GM19324 (cell line): Measurements from ENCODE around the gene SNTB2.
A peak's percentile ranks its signal among the peaks of the same experiment; 100 is the strongest.
"Not testable (repeated sequence)": the region's sequence is repeated elsewhere in the genome, so short reads cannot be mapped to it uniquely, and the experiment has no call there.

Experiments
- ATAC-seq: cut with Tn5 transposase; IDR thresholded peaks from one replicate; pipeline ENCODE4 v1.9.1; 2021; ENCODE audit warnings: mild to moderate bottlenecking, moderate library complexity; ENCODE audit not compliant: unreplicated experiment, low FRiP score

SNTB2 gene

DNA sequence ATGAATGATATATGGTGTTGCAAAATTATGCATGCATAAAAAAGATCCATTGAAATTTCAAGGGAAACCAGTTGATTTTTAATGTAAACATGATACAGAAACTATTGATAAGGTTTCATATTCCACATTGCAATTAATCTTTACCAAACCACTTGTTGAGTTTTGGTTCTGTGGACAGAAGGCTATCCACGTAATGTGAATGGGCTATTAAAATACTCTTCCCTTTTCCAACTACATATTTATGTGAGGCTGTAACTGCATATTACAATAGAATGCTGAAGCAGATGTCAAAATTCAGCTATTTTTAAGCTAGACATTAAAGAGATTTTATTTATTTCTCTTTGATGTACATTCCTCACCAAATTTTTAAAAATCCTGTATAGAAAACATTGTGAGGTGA, 90.4 kb downstream of the SNTB2 start:
- ATAC-seq = no peak

GRCh38 chr16:69283851-69284250, 96.9 kb downstream of the SNTB2 start:
- ATAC-seq = no peak

GRCh38 chr16:69285240-69285639, 98.3 kb downstream of the SNTB2 start:
- no peak for ATAC-seq

- no peak for ATAC-seq
These were observed 100.2 kb downstream of the SNTB2 start for GRCh38 chr16:69286941-69287713.

DNA sequence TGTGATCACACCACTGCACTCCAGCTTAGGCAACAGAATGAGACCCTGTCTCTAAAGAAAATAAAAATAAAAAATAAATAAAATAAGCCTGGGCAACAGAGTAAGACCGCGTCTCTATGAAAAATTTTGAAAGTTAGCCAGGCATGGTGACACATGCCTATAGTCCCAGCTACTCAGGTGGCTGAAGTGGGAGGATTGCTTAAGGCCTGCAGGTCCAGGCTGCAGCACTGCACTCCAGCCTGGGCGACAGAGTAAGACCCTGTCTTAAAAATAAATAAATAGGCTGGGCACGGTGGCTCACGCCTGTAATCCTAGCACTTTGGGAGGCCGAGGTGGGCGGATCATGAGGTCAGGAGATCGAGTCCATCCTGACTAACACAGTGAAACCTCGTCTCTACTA, 104.7 kb downstream of the SNTB2 start:
- ATAC-seq = not testable (repeated sequence)

DNA sequence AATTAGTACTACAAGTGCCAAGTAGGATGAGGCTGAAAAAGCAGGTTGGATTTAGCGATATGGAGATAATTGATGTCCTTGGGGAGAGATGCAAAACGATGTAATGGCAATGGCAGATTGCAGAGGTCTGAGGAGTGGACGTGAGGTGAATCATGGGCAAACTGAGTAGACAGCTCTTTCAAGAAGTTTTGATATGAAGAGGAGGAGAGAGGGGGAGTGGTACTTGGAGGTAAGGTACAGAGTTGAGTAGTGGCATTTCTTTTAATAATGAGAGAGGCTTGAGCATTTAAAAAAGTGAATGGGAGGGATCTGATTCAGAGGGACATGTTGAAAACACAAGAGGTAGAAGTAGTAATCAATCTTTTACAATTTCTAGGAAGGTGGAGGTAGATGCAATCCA, 106.4 kb downstream of the SNTB2 start:
- no peak for ATAC-seq

DNA sequence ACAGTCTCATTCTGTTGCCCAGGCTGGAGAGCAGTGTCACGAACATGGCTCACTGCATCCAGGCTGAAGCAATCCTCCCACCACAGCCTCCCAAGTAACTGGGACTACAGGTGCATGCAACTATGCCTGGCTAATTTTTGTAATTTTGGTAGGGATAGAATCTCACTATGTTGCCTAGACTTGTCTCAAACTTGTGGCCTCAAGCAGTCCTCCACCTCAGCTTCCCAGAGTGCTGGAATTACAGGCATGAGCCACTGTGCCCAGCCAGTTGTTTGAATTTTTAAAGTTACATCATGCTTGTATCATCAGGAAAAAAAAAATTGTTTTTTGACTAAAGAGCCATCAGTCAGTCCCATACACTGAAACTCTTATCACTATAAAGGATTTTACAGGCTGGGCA, 107.1 kb downstream of the SNTB2 start:
- ATAC-seq = no peak

DNA sequence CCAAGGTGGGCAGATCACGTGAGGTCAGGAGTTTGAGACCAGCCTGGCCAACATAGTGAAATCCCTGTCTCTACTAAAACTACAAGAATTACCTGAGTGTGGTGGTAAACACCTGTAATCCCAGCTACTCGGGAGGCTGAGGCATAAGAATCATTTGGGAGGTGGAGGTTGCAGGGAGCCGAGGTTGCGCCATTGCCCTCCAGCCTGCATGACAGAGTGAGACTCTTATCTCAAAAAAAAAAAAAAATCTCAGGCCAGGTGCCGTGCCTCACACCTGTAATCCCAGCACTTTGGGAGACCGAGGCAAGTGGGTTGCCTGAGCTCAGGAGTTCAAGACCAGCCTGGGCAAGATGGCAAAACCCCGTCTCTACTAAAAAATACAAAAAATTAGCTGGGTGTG, 109.8 kb downstream of the SNTB2 start:
- not testable (repeated sequence) for ATAC-seq

DNA sequence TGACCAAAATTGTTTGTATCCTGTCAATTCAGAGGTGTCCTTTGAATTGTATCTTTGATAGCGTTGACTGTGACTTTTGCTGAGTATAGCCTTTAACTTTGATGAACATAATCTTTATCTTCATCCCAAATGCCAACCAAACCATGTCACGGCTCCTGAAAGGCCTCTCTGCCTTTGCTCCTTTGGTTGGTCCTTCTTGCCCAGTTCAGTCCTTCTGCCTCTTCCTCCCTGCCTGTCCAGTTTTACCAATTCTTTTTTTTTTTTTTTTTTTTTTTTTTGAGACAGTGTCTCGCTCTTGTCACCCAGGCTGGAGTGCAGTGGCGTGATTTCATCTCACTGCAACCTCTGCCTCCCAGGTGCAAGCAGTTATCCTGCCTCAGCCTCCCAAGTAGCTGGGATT, 111.3 kb downstream of the SNTB2 start:
- ATAC-seq = no peak

GRCh38 chr16:69301187-69301586, 114.2 kb downstream of the SNTB2 start:
- ATAC-seq = no peak

GRCh38 chr16:69301861-69302260, 114.9 kb downstream of the SNTB2 start:
- no peak for ATAC-seq

GRCh38 chr16:69302301-69302700, 115.3 kb downstream of the SNTB2 start:
- no peak for ATAC-seq

- no peak for ATAC-seq
These were observed 119.1 kb downstream of the SNTB2 start for GRCh38 chr16:69306031-69306430.

GRCh38 chr16:69307091-69307490, 120.1 kb downstream of the SNTB2 start:
- no peak for ATAC-seq

DNA sequence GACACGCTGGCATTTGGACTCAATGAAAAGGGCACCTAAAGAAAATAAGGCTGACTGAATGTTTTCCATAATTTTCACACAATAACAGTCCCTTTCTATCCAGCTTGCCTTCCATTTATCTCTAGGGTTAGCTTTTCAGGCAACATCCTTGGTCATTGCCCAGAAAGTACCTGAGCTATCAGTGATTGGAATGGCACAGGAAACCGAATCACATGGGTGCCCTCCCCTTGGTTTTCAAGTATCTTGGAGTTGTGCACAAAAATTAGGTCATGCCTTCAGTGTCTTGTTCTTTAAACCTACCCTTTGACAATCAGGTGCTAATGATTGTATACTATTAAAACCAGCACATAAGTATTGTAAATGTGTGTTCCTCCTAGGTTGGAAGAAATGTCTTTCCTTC, 120.9 kb downstream of the SNTB2 start:
- no peak for ATAC-seq

GRCh38 chr16:69309316-69309715, 122.4 kb downstream of the SNTB2 start:
- ATAC-seq = no peak

DNA sequence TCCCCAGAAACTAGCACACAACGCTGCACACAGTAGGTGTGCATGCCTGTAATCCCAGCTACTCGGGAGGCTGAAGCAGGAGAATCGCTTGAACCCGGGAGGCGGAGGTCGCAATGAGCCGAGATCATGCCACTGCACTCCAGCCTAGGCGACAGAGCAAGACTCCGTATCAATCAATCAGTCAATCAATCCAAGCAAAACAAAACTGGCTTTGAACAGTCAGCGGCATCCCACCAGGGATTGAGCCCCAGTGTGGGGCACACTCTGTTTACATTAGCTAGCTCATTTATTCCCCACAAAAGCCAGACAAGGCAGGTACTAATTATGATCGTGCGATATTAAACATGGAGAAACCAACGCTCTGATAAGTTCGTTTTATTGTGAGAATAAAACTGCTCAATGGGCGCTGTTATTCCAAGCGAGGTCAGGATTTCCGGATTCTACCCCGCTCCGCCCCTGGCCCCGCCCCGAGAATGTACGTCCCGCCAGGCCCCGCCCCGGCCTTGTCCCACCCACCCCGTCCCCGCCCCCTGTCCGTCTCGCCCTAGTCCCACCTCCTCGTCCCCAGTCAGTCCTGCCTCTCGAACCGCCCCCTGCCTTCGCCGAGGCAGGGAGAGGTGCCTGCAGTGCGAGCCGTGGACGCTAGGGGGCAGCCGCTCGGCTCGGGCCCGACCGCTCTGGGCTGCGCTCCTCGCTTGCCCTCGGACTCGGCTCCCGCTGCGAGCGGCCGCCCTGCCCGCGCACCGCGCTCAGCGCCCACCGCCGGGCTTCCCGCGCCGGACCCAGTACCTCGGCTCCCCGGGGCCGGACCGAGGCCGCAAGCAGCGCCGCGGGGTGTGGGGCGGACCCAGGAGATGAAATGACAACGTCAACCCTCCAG, 123.9 kb downstream of the SNTB2 start, which contains the start of gene VPS4A:
VPS4A (plus strand) TSS at position 698 of the 880 bp plus-strand sequence; CDS start at position 860, 162 bp downstream.
- ATAC-seq = peak; percentile 91

- peak; percentile 63 for ATAC-seq
These were observed 124.8 kb downstream of the SNTB2 start for GRCh38 chr16:69311533-69312387.

- ATAC-seq = no peak
These were observed 126.5 kb downstream of the SNTB2 start for GRCh38 chr16:69313469-69313868.

DNA sequence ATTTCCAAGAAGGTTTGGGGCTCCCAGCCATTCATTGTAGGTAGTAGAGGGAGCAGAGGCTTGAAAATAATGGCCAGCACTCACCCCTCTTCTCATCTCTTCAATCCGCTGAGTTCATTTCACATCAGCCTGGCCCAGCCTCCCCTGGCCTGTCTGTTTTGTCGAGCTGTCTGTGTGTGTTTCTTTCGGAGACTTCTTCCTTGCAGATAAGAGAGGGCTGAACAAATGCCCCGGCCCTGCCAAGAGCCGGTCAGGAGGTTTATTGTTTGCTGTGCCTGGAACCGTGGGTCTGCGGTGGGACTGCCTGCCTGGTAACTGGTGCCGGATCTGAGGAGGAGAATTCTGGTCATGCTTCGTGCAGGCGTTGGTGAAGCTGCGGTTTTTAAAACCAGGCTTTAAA, 127.6 kb downstream of the SNTB2 start:
- ATAC-seq = no peak
